HepG2 (cell line): ENCODE data around the gene CCDC177.

Experiments used
- ATF7 ChIP-seq, 2 experiments: fragments of 450-650 bp in 1 of 2; sonication (generic) in 1 of 2; formaldehyde crosslinking in 1 of 2; IDR thresholded peaks; 2 replicates each; pipeline versions ENCODE4 v1.4.0 to v1.6.1; 2016 to 2020; ENCODE audit warnings: antibody characterized with exemption in 1 of 2, mild to moderate bottlenecking in 1 of 2, missing genetic modification reagents in 1 of 2
- BHLHE40 ChIP-seq: IDR thresholded peaks from 2 replicates; pipeline ENCODE4 v1.6.1; 2011; ENCODE audit warnings: low read length, improper control_type of control experiment
- MED1 ChIP-seq: sonication (generic); formaldehyde crosslinking; IDR thresholded peaks from 2 replicates; pipeline ENCODE4 v1.4.0; 2020; ENCODE audit warnings: missing genetic modification reagents
- MXD4 ChIP-seq: IDR thresholded peaks from 2 replicates; pipeline ENCODE4 v1.6.1; 2016; ENCODE audit warnings: mild to moderate bottlenecking, missing biosample characterization, missing genetic modification reagents
- POLR2A ChIP-seq, 2 experiments: IDR thresholded peaks; 2 replicates each; pipeline ENCODE4 v1.6.1; 2011; ENCODE audit warnings: low read depth in 2 of 2, low read length in 2 of 2, mild to moderate bottlenecking in 1 of 2, moderate library complexity in 1 of 2; ENCODE audit not compliant: insufficient read depth in 1 of 2
- POLR2AphosphoS5 ChIP-seq: IDR thresholded peaks from 2 replicates; pipeline ENCODE4 v1.6.1; 2012; ENCODE audit warnings: low read depth, low read length
- SP1 ChIP-seq, 2 experiments: fragments of 450-650 bp in 1 of 2; sonication (generic) in 1 of 2; formaldehyde crosslinking in 1 of 2; IDR thresholded peaks; 2 replicates each; pipeline versions ENCODE4 v1.4.0 to v1.6.1; 2016 to 2020; ENCODE audit warnings: missing genetic modification reagents in 1 of 2
- YEATS2 ChIP-seq: sonication (generic); formaldehyde crosslinking; IDR thresholded peaks from 2 replicates; pipeline ENCODE4 v1.4.0; 2020; ENCODE audit warnings: missing genetic modification reagents, borderline replicate concordance
- ZNF317 ChIP-seq: sonication (generic); formaldehyde crosslinking; IDR thresholded peaks from 2 replicates; pipeline ENCODE4 v1.5.0; 2020; ENCODE audit warnings: mild to moderate bottlenecking, missing genetic modification reagents
- ZZZ3 ChIP-seq: sonication (generic); formaldehyde crosslinking; IDR thresholded peaks from 2 replicates; pipeline ENCODE4 v1.4.0; 2020; ENCODE audit warnings: missing genetic modification reagents, mild to moderate bottlenecking, borderline replicate concordance
- TF ChIP-seq, protein P1 (sequence below): sonication (generic); formaldehyde crosslinking; IDR thresholded peaks from 2 replicates; pipeline ENCODE4 v1.5.0; 2020; ENCODE audit warnings: mild to moderate bottlenecking, missing genetic modification reagents, moderate library complexity
- TF ChIP-seq, protein P2 (sequence below): sonication (generic); formaldehyde crosslinking; conservative IDR thresholded peaks from 2 replicates; pipeline ENCODE4 v1.4.0; 2020; ENCODE audit warnings: missing genetic modification reagents

DNA sequence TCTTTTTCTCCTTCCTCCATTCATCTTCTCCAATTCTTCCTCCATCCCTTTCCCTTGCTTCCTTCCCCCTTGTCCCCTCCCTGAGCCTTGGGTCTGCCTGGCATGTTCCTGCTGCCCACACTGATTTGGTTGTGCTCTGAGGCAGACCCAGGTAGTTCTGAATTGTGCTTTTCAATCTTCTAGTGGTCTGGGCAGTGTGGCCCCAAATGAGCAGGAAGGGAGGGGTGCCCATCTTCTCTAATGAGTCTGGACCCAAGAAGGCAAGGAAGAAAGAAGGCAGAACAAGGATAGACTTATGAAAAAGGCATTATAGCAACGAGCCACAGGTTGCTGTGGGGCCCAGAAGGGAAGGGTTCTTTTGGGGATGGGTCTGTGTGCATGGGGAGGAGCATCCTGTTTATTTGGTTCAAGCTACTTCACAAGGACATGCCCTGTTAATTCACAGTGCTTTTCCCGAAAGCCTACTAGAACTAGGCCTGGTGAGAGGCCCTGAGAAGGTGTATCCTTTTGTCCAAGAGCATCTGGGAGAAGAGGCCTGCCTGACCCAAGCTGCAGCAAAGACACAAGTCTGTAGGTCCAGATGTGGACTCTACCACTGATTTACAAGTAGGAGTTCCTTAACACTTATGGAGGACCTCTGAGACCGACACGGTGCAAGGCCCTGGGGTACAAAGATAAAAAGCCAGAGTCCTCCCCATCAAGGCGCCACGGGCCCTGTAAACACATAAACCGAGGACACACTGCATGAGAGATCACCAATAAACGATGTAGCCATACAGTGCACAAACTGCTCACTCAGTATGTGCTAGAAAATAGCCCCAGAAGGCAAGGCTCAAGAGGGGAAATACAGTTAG, 35.6 kb upstream of the CCDC177 start:
- TF ChIP-seq POLR2A (IDR thresholded peaks at IDR 0.05; ENCODE audit: insufficient read depth in 1 of 2, low read depth in 2 of 2, low read length in 2 of 2) = no peak
- TF ChIP-seq, protein P1, sequence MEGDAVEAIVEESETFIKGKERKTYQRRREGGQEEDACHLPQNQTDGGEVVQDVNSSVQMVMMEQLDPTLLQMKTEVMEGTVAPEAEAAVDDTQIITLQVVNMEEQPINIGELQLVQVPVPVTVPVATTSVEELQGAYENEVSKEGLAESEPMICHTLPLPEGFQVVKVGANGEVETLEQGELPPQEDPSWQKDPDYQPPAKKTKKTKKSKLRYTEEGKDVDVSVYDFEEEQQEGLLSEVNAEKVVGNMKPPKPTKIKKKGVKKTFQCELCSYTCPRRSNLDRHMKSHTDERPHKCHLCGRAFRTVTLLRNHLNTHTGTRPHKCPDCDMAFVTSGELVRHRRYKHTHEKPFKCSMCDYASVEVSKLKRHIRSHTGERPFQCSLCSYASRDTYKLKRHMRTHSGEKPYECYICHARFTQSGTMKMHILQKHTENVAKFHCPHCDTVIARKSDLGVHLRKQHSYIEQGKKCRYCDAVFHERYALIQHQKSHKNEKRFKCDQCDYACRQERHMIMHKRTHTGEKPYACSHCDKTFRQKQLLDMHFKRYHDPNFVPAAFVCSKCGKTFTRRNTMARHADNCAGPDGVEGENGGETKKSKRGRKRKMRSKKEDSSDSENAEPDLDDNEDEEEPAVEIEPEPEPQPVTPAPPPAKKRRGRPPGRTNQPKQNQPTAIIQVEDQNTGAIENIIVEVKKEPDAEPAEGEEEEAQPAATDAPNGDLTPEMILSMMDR = no peak
- TF ChIP-seq ATF7 (IDR thresholded peaks at IDR 0.05) = no peak
- no peak for TF ChIP-seq ATF7 (CRISPR knock-in tag; IDR thresholded peaks at IDR 0.05)
- no peak for TF ChIP-seq MXD4 (CRISPR knock-in tag)
- TF ChIP-seq MED1 (CRISPR knock-in tag) = no peak
- no peak for TF ChIP-seq POLR2AphosphoS5
- no peak for TF ChIP-seq SP1 (IDR thresholded peaks at IDR 0.05)
- no peak for TF ChIP-seq SP1 (CRISPR knock-in tag; IDR thresholded peaks at IDR 0.05)
- 0 out of 2 replicates have a peak, but pooled peaks have one; percentile 32 for TF ChIP-seq ZNF317
- no peak for TF ChIP-seq BHLHE40
- no peak for TF ChIP-seq YEATS2 (CRISPR knock-in tag)
- no peak for TF ChIP-seq ZZZ3 (CRISPR knock-in tag)
- TF ChIP-seq, protein P2, sequence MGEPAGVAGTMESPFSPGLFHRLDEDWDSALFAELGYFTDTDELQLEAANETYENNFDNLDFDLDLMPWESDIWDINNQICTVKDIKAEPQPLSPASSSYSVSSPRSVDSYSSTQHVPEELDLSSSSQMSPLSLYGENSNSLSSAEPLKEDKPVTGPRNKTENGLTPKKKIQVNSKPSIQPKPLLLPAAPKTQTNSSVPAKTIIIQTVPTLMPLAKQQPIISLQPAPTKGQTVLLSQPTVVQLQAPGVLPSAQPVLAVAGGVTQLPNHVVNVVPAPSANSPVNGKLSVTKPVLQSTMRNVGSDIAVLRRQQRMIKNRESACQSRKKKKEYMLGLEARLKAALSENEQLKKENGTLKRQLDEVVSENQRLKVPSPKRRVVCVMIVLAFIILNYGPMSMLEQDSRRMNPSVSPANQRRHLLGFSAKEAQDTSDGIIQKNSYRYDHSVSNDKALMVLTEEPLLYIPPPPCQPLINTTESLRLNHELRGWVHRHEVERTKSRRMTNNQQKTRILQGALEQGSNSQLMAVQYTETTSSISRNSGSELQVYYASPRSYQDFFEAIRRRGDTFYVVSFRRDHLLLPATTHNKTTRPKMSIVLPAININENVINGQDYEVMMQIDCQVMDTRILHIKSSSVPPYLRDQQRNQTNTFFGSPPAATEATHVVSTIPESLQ (CRISPR knock-in tag) = no peak
